ENCODE measurements around the gene COLEC11.
"Not testable (repeated sequence)": the region's sequence is repeated elsewhere in the genome, so short reads cannot be mapped to it uniquely, and the experiment has no call there.

Gene COLEC11

GRCh38 chr2:3626118-3626811, 31.4 kb downstream of the COLEC11 start:
- no peak for DNase-seq

GRCh38 chr2:3626812-3627499, 32.0 kb downstream of the COLEC11 start:
- DNase-seq, result no peak

GRCh38 chr2:3627500-3628100, 32.7 kb downstream of the COLEC11 start:
- no peak for DNase-seq

GRCh38 chr2:3628241-3628679, 33.3 kb downstream of the COLEC11 start:
- no peak for DNase-seq

- no peak for DNase-seq
These were observed 33.9 kb downstream of the COLEC11 start for GRCh38 chr2:3628800-3629199.

GRCh38 chr2:3630631-3631030, 35.7 kb downstream of the COLEC11 start:
- DNase-seq, result no peak

GRCh38 chr2:3631161-3631850, 36.4 kb downstream of the COLEC11 start:
- DNase-seq, result no peak

GRCh38 chr2:3631851-3632659, 37.1 kb downstream of the COLEC11 start:
- no peak for DNase-seq

- no peak for DNase-seq
These were observed 38.4 kb downstream of the COLEC11 start for GRCh38 chr2:3633089-3633981.

- DNase-seq, result no peak
These were observed 39.2 kb downstream of the COLEC11 start for GRCh38 chr2:3633982-3634595.

GRCh38 chr2:3634596-3635121, 39.7 kb downstream of the COLEC11 start:
- no peak for DNase-seq

GRCh38 chr2:3635171-3635974, 40.5 kb downstream of the COLEC11 start:
- no peak for DNase-seq

- DNase-seq, result not testable (repeated sequence)
These were observed 41.0 kb downstream of the COLEC11 start for GRCh38 chr2:3635975-3636327.

- no peak for DNase-seq
These were observed 41.8 kb downstream of the COLEC11 start for GRCh38 chr2:3636586-3637310.

GRCh38 chr2:3637311-3637675, 42.4 kb downstream of the COLEC11 start:
- DNase-seq, result no peak

GRCh38 chr2:3637692-3638455, 43.0 kb downstream of the COLEC11 start:
- DNase-seq, result no peak

- DNase-seq, result no peak
These were observed 43.5 kb downstream of the COLEC11 start for GRCh38 chr2:3638456-3638810.

- DNase-seq, result no peak
These were observed 44.2 kb downstream of the COLEC11 start for GRCh38 chr2:3639015-3639630.
